Tibial nerve (tissue), 3 donors: Measurements from ENCODE around the gene LMO7.

Source experiments
- POLR2A ChIP-seq, 2 donors: fragments of 450-650 bp; IDR thresholded peaks; one replicate each; pipeline ENCODE4 v1.6.1; 2017; ENCODE audit warnings: antibody characterized with exemption in 2 of 2, mild to moderate bottlenecking in 2 of 2, moderate library complexity in 2 of 2
- TF ChIP-seq, protein P1 (sequence below), 5 experiments: fragments of 200-600 bp in 3 of 5; fragments of 450-650 bp in 2 of 5; sonication (generic) in 3 of 5; IDR thresholded peaks; one replicate each; pipeline ENCODE4 v1.5.1; 2016 to 2019; ENCODE audit warnings: antibody characterized with exemption in 5 of 5, mild to moderate bottlenecking in 3 of 5, moderate library complexity in 2 of 5

DNA sequence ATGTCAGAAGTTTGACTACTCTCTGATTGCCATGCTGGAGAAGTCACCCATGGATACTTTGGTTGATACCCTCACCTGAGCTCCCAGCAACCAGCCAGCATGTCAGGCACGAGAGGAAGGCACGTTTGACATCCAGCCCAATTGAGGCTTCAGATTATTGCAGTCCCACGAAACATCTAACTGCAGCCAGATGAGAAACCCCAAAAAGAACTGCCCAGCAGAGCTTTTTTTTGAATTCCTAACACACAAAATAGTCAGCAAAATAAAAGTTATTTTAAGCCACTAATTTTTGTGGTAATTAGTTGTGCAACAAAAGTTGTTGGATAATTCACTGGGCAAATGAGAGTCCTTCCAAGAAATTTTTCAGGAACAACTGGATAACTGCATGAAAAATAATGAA, 259.0 kb downstream of the LMO7 start:
- TF ChIP-seq, protein P1, sequence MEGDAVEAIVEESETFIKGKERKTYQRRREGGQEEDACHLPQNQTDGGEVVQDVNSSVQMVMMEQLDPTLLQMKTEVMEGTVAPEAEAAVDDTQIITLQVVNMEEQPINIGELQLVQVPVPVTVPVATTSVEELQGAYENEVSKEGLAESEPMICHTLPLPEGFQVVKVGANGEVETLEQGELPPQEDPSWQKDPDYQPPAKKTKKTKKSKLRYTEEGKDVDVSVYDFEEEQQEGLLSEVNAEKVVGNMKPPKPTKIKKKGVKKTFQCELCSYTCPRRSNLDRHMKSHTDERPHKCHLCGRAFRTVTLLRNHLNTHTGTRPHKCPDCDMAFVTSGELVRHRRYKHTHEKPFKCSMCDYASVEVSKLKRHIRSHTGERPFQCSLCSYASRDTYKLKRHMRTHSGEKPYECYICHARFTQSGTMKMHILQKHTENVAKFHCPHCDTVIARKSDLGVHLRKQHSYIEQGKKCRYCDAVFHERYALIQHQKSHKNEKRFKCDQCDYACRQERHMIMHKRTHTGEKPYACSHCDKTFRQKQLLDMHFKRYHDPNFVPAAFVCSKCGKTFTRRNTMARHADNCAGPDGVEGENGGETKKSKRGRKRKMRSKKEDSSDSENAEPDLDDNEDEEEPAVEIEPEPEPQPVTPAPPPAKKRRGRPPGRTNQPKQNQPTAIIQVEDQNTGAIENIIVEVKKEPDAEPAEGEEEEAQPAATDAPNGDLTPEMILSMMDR (IDR thresholded peaks at IDR 0.05) = no peak
- TF ChIP-seq POLR2A (IDR thresholded peaks at IDR 0.05) = no peak
